Smooth muscle cell (in vitro differentiated cells): ENCODE measurements around the gene EPHA8. TPM values are rescaled to one million over a fixed set of nuclear protein-coding genes. Genes with fewer than 3 reads are reported as not detected.

Experiments used
- DNase-seq: peaks from one replicate; lab custom pipeline; 2025; ENCODE audit not compliant: unreplicated experiment; lab: John Stamatoyannopoulos, UW
- H2AFZ ChIP-seq: fragments of 200-600 bp; sonication (generic); 2 replicates; pipeline ENCODE4 v1.6.0; 2016; ENCODE audit warnings: antibody characterized with exemption, low read depth, mild to moderate bottlenecking
- H3F3A ChIP-seq: fragments of 200-600 bp; sonication (generic); 2 replicates; pipeline ENCODE4 v1.6.0; 2017; ENCODE audit warnings: antibody characterized with exemption, low read depth
- H3K27ac ChIP-seq: fragments of 200-600 bp; sonication (generic); 2 replicates; pipeline ENCODE4 v1.5.1; 2016; ENCODE audit warnings: low read depth, mild to moderate bottlenecking
- H3K27me3 ChIP-seq: fragments of 200-600 bp; sonication (generic); 2 replicates; pipeline ENCODE4 v1.6.1; 2016; ENCODE audit warnings: low read depth, mild to moderate bottlenecking
- H3K36me3 ChIP-seq: fragments of 200-600 bp; sonication (generic); 2 replicates; pipeline ENCODE4 v1.5.1; 2016; ENCODE audit warnings: low read depth
- H3K4me1 ChIP-seq: fragments of 200-600 bp; sonication (generic); 2 replicates; pipeline ENCODE4 v1.5.1; 2016; ENCODE audit warnings: low read depth
- H3K4me2 ChIP-seq: fragments of 200-600 bp; sonication (generic); 2 replicates; pipeline ENCODE4 v1.6.0; 2016; ENCODE audit warnings: mild to moderate bottlenecking
- H3K4me3 ChIP-seq: fragments of 200-600 bp; sonication (generic); 2 replicates; pipeline ENCODE4 v1.5.1; 2016; ENCODE audit warnings: mild to moderate bottlenecking
- H3K79me2 ChIP-seq: fragments of 200-600 bp; sonication (generic); 2 replicates; pipeline ENCODE4 v1.6.0; 2016; ENCODE audit warnings: low read depth, mild to moderate bottlenecking
- H3K9ac ChIP-seq: fragments of 200-600 bp; sonication (generic); 2 replicates; pipeline ENCODE4 v1.6.0; 2016; ENCODE audit warnings: low read depth
- H3K9me3 ChIP-seq: fragments of 200-600 bp; sonication (generic); replicated peaks from 2 replicates; pipeline ENCODE4 v1.5.1; 2016; ENCODE audit warnings: low read depth
- H4K20me1 ChIP-seq: fragments of 200-600 bp; sonication (generic); 2 replicates; pipeline ENCODE4 v1.6.0; 2016; ENCODE audit warnings: low read depth
- CTCF ChIP-seq: fragments of 200-600 bp; sonication (generic); IDR thresholded peaks from 2 replicates; pipeline ENCODE4 v1.5.1; 2017; ENCODE audit warnings: borderline replicate concordance, mild to moderate bottlenecking, antibody characterized with exemption; ENCODE audit not compliant: insufficient read depth, poor library complexity, severe bottlenecking
- WGBS: methylation state at CpG from one replicate; pipeline ENCODE4 v1.1.7; 2016; ENCODE audit warnings: low lambda C conversion rate; 5-methylcytosine and 5-hydroxymethylcytosine counted together
- polyA plus RNA-seq: library from polyadenylated mRNA; unstranded; fragments of >200 nt; fragmentation: Nextera tagmentation; extraction: Ambion mirVana; gene quantifications from 2 replicates; pipeline ENCODE4 v1.2.1, GENCODE V29; 2016
- total RNA-seq: library from RNA; depleted of rRNA; stranded (reverse); fragments of >200 nt; gene quantifications from 2 replicates; pipeline ENCODE4 v1.2.3, GENCODE V29; 2014

EPHA8 gene
- total and polyA plus RNA-seq, 2 experiments from 2014 or later, result not detected

GRCh38 chr1:22633697-22634463 lies 70.6 kb downstream of the EPHA8 start:
- no peak overlapping the region for H3K9ac ChIP-seq
- H2AFZ ChIP-seq, result no peak overlapping the region
- no peaks in the 10 kb centered on the region for H3K79me2 ChIP-seq
- H3K4me3 ChIP-seq, result no peak overlapping the region
- peaks cover 49% of the 10 kb centered on the region for H3K27me3 ChIP-seq
- no peak for DNase-seq
- H3K4me2 ChIP-seq, result no peak overlapping the region
- no peak for TF ChIP-seq CTCF
- H3K27ac ChIP-seq, result no peak overlapping the region
- H3K4me1 ChIP-seq, result no peaks in the 10 kb centered on the region
- H3K36me3 ChIP-seq, result no peaks in the 10 kb centered on the region
- H3K9me3 ChIP-seq, result no peaks in the 10 kb centered on the region
- H4K20me1 ChIP-seq, result no peaks in the 10 kb centered on the region
- no peaks in the 10 kb centered on the region for H3F3A ChIP-seq
- 92% methylated on average over 9 of the region's 10 CpGs for WGBS

GRCh38 chr1:22635436-22635835 lies 72.1 kb downstream of the EPHA8 start:
- 86% methylated on average over 7 of the region's 7 CpGs for WGBS
- DNase-seq, result no peak
- no peak overlapping the region for H3K4me2 ChIP-seq
- no peaks in the 10 kb centered on the region for H3K9me3 ChIP-seq
- no peak overlapping the region for H3K4me3 ChIP-seq
- no peaks in the 10 kb centered on the region for H3K4me1 ChIP-seq
- H3F3A ChIP-seq, result no peaks in the 10 kb centered on the region
- no peak overlapping the region for H3K27ac ChIP-seq
- no peaks in the 10 kb centered on the region for H4K20me1 ChIP-seq
- H3K27me3 ChIP-seq, result peaks cover 35% of the 10 kb centered on the region
- TF ChIP-seq CTCF, result no peak
- H3K36me3 ChIP-seq, result no peaks in the 10 kb centered on the region
- no peak overlapping the region for H2AFZ ChIP-seq
- no peaks in the 10 kb centered on the region for H3K79me2 ChIP-seq
- no peak overlapping the region for H3K9ac ChIP-seq

GRCh38 chr1:22636353-22636752 lies 73.1 kb downstream of the EPHA8 start, which contains the start of gene C1QA:
TSS of gene C1QA (plus strand) at chr1:22636628. CDS start at chr1:22637617, 989 bp downstream.
- Histone ChIP-seq H3K79me2 (no peaks in the 10 kb centered on the region), H3K27ac (no peak within 1 kb of the TSS), H3K9me3 (no peaks in the 10 kb centered on the region), H3K27me3 (peaks cover 27% of the 10 kb centered on the region), H4K20me1 (no peaks in the 10 kb centered on the region), H3K9ac (no peak within 1 kb of the TSS), H3K4me2 (no peak within 1 kb of the TSS), H2AFZ (no peak within 1 kb of the TSS), H3K4me1 (no peaks in the 10 kb centered on the region), H3F3A (no peaks in the 10 kb centered on the region), H3K4me3 (no peak within 1 kb of the TSS), H3K36me3 (no peaks in the 10 kb centered on the region)
- no peak for TF ChIP-seq CTCF
- DNase-seq, result no peak
- WGBS, result 83% methylated on average over 5 of the region's 5 CpGs

- 86% methylated on average over 6 of the region's 6 CpGs for WGBS
- Histone ChIP-seq H3K9me3 (no peaks in the 10 kb centered on the region), H3K79me2 (no peaks in the 10 kb centered on the region), H3F3A (no peaks in the 10 kb centered on the region), H3K4me2 (no peak overlapping the region), H3K4me3 (no peak overlapping the region), H3K36me3 (no peaks in the 10 kb centered on the region), H3K4me1 (no peaks in the 10 kb centered on the region), H3K27ac (no peak overlapping the region), H3K27me3 (peaks cover 24% of the 10 kb centered on the region), H2AFZ (no peak overlapping the region), H4K20me1 (no peaks in the 10 kb centered on the region), H3K9ac (no peak overlapping the region)
- no peak for DNase-seq
- no peak for TF ChIP-seq CTCF
Observed at GRCh38 chr1:22636927-22637326, 73.6 kb downstream of the EPHA8 start.
